CD4-positive, alpha-beta T cell treated with Interleukin-4 for 4 hours (primary cell): Measurements from ENCODE around the gene LMAN1L.

Experiments
- DNase-seq: peaks from one replicate; pipeline ENCODE4 v3.0.0-alpha.2; 2020

LMAN1L gene

DNA sequence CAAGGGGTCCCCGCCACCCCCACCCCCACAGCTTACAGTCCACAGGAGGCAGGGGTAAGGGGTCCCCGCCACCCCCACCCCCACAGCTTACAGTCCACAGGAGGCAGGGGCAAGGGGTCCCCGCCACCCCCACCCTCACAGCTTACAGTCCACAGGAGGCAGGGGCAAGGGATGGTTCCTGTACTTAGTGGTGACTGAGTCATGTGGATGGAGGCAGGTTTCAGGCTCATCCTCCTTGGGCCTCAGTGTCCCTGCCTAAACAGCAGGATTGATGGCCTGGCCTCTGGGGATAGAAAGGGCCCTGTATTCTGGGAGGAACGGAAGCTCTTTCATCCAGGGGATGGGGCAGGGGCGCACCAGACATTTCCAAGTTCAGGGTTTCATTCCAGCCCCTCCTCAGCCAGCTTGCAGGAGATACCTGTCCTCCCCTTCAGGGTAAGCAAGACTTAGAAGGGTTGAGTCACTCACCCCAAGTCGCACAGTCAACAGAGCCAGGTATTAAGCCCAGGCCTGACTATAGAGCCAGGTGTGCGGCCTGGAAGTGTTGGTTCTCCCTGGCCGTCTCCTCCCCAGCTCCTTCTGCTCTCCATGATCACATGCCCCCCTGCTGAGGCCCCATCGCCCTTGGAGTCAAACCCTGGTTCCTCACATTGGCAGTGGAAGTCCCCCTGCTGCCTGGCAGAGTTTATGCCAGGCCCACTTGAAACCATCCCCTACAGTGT is 18.2 kb upstream of the LMAN1L start:
- no peak for DNase-seq

DNA sequence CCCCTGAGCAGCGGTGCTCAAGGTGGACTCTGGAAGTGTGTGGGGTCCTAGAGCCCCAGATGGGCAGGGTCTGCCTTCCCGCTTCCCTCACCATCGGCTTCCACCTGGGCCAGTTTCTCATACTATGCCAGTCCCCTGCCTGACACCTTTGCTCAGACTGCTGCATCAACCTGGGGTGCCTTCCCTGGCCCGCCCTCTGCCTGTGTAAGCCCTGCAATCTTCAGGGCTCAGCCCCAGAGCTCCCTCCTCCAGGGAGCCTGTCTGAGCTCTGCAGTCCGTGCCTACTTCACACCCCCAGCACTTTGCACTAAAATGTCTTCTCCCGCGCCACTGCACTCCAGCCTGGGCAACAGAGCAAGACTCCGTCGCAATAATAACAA is 17.7 kb upstream of the LMAN1L start:
- no peak for DNase-seq

DNA sequence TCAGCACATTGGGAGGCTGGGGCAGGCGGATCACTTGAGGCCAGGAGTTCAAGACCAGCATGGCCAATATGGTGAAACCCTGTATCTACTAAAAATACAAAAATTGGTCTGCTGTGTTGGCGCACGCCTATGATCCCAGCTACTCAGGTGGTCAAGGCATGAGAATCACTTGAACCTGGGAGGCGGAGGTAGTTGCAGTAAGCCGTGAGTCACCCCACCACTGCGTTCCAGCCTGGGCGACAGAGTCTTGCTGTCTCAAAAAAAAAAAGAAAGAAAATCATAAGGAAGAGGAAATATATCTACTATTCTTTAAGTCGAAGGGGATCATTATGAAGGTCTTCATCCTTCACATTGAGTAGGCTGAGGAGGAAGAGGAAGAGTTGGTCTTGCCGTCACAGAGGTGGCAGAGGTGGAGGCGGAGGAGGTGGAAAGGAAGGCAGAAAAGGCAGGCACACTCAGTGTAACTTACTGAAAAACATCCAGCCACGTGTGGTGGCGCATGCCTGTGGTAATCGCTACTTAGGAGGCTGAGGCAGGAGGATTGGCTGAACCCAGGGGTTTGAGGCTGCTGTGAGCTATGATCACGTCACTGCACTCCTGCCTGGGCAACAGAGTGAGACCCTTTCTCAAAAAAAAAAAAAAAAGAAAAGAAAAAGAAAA is 16.5 kb upstream of the LMAN1L start:
- DNase-seq: no peak

DNA sequence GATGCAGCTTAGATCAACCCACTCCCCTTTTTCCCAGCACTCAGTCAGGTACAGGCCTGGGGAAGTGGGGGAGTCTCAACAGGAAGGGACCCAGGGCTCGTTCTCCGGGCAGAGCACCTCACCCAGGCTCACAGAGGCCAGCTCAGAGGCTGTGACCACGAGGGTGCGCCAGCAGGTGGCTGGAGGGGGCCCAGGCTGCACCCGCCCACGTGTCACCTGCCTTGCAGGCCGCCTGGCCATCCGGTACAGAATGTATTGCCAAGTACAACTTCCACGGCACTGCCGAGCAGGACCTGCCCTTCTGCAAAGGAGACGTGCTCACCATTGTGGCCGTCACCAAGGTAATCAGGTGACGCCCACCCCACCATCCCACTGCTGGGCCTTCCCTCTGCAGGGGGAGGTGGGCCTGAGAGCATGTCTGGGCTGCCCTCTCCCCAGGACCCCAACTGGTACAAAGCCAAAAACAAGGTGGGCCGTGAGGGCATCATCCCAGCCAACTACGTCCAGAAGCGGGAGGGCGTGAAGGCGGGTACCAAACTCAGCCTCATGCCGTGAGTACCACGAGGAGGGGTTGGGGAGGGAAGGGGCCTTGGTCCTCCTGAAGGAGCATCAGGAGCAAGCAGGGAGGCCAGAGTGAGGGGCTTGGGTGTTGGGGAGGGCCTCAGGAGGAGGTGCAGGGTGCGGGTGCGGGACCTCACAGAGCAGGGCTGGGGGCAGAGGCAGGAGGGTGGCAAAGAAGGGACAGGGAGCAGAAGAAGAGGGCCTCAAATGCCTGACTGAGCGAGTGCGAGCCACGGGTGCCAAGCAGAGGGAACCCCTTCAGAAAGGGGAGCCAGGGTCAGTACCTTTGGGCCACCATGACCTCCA is 14.0 kb upstream of the LMAN1L start:
- DNase-seq: no peak

DNA sequence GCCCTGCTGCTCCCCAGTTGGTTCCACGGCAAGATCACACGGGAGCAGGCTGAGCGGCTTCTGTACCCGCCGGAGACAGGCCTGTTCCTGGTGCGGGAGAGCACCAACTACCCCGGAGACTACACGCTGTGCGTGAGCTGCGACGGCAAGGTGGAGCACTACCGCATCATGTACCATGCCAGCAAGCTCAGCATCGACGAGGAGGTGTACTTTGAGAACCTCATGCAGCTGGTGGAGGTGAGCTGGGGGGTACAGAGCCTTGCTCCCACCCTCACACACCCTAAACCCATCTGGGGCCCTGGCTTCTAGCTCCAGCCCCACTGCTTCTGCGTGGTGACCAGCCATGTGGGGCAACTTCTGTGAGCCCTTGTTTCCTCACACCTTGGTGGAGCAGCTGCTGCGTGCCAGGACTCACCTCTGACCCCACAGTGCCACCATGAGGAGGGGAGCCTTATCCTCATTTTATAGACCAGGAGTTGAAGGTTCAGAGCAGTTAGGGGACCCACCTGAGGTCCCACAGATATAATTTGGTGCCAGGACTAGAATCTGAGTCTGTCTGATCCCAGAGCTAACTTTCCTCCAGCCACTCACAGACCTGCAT is 13.3 kb upstream of the LMAN1L start:
- no peak for DNase-seq

DNA sequence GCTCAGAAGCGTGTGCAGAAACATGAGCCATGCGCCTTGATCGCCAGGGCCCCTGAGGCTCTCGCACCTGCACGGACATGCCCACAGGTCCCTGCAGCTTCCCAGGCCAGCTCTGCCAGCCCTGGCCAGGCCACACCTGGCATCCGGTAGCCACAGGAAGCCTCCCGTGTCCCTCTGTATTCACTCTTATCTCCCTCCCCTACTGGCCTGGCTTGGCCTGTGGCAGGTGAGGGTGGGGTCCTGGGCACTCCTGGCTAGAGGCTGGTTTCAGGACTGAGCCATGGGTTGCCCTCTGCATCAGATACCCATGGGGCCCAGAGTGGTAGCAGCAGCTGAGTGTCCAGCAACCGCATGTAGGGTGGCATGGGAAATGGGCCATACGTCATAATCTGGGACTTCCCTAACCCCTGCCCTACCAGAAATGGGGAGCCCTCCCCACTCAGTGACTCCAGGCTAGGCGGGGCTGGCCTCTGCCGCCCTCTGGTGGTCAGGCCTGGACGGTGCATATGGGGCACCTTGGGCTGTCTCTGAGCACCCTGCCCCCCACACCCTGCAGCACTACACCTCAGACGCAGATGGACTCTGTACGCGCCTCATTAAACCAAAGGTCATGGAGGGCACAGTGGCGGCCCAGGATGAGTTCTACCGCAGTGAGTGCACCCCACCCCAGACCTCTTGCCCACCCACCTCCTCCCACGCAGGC is 12.6 kb upstream of the LMAN1L start:
- DNase-seq: peak; percentile 86

DNA sequence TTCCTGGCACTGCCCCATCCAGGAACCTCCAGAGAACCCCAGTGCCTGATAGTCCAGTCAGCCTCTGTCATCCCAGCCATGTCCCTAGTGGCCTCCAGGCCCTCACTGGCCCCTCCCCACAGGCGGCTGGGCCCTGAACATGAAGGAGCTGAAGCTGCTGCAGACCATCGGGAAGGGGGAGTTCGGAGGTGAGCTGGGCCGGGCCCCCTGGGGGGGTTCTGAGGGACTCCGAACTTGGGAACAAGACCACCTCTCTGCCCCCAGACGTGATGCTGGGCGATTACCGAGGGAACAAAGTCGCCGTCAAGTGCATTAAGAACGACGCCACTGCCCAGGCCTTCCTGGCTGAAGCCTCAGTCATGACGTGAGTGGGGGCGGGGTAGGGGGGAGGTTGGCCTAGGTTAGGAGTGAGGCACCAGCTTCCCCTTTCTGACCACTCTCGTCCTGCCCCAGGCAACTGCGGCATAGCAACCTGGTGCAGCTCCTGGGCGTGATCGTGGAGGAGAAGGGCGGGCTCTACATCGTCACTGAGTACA is 12.0 kb upstream of the LMAN1L start:
- no peak for DNase-seq

DNA sequence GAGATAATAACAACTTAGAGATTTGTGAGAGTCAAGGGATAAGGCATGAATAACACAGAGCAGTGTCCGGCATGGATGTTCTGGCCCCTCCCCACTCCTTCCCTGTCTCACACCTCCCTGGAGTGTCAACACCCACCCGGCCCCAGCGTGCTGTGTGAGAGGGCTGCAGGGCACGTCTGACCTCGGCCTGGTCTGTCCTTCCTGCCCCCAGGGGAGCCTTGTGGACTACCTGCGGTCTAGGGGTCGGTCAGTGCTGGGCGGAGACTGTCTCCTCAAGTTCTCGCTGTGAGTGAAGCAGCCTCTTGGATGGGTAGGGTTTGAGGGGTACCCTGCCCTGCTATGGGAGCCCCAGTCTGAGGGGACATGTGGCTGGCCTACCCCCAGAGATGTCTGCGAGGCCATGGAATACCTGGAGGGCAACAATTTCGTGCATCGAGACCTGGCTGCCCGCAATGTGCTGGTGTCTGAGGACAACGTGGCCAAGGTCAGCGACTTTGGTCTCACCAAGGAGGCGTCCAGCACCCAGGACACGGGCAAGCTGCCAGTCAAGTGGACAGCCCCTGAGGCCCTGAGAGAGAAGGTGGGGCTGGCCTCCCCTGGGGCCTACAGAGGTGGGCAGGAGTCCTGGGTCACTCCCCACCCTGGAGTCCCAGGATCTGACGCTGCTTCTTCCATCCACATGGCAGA is 11.2 kb upstream of the LMAN1L start:
- no peak for DNase-seq

DNA sequence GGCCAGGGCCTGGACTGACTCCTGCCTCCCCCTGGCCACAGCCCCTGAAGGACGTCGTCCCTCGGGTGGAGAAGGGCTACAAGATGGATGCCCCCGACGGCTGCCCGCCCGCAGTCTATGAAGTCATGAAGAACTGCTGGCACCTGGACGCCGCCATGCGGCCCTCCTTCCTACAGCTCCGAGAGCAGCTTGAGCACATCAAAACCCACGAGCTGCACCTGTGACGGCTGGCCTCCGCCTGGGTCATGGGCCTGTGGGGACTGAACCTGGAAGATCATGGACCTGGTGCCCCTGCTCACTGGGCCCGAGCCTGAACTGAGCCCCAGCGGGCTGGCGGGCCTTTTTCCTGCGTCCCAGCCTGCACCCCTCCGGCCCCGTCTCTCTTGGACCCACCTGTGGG is 10.3 kb upstream of the LMAN1L start:
- no peak for DNase-seq

DNA sequence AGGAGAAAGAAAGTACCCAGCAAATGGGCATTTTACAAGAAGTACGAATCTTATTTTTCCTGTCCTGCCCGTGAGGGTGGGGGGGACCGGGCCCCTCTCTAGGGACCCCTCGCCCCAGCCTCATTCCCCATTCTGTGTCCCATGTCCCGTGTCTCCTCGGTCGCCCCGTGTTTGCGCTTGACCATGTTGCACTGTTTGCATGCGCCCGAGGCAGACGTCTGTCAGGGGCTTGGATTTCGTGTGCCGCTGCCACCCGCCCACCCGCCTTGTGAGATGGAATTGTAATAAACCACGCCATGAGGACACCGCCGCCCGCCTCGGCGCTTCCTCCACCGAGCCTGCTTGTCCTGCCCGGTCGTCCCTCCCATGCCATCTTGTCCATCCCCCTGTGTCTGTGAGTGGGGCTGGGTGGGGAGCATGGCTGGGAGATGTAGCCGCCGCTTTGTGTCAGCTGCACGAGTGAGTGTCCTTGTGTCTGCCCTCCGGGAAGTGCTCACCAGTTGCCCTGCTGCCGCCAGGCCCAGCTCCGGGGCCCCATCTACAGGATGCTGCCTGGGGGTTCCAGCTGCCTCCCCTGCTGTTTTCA is 9.7 kb upstream of the LMAN1L start:
- no peak for DNase-seq

DNA sequence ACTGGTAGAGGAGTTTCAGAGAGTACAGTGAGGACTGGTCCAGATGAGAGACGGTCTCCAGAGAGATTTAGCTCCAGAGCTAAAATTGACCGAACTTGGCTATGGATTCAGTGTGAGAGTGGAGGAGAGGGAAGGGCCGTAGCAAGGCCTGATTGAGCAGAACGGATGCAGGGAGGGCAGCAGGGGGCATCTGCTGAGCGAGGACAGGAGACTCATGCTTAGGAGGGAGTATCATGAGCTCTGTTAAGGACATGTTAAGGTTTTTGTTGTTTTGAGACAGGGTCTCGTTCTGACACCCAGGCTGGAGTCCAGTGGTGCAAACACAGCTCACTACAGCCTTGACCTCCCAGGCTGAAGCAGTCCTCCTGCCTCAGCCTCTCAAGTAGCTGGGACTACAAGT is 7.7 kb upstream of the LMAN1L start:
- DNase-seq: no peak

DNA sequence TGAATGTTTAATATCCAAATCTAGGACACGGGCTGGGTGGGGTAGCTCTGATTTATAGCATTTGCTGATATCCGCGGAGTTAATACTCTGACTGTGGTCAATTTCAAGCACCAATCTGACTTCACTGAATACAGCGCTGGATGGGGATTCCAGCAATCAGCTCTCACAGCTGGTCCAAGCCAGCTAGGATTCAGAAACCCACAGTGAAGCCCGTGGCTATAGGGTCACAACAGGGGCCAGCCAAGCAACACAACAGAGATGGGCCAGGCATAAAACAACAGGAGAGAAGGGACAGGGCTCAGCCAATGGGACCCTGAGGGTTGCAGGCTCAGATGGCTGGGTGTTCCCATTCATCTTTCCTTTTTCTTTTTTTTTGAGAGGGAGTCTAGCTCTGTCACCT is 5.4 kb upstream of the LMAN1L start:
- no peak for DNase-seq

DNA sequence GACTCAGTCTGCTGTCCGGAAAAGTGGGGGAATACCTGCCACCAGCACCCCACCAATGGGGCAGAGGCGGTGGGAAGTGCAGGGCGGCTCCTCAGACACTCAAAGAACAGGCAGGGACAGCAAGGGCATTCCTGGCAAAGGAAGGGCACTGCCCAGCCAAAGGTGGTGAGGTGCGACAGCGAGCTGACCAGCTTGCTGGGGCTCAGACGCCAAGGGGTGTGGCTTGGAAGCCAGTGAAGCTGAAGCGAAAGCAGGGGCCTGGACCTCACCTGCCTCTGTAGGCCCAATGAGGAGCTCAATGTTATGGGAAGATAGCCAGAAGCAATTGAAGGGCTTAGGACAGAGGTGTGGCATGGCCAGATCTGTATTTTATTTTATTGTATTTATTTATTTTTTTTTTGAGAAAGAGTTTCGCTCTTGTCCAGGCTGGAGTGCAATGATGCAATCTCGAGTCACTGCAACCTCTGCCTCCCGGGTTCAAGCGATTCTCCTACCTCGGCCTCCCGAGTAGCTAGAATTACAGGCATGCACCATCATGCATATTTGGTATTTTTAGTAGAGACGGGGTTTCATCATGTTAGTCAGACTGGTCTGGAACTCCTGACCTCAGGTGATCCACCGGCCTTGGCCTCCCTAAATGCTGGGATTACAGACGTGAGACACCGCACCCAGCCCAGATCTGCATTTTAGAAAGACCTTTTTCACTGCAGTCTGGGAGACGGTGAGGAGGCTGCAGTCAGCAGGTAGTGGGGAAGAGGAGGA is 4.4 kb upstream of the LMAN1L start:
- DNase-seq: no peak

DNA sequence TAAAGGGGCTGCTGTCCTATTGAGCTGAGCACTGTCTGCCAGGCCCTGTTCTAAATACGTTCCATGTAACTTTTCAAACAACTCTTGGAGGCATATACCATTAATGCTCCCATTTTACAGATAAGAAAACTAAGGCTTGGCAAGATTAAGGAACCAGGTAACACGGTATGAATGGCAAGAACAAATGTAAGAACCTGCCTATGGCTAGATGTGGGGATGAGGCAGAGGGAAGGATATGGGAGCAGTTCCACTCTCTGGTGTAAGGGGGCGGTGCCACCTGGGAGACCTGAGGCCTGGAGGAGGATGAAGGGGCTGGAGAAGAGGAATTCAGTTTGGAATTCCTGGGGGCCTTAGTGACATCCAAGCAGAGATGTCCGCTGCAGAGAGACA is 3.8 kb upstream of the LMAN1L start:
- no peak for DNase-seq

DNA sequence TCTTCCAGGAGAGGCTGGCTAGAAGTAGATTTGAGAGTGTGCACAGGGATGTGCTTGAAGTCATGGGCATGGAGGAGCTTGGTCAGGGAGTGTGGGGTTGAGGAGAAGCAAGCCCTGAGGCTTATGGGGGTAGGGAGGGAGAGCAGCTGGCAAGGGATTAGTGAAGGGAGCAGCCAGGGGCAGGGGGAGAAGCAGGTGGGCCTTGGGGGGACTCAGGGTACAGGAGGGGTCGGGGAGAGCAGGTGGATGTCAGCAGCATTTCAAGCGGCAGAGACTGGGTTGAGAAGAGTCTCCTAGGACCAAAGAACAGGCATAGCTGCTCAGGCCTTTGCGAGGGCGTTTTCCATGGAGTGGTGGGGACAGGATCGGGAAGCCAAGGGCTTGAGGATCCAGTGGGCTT is 3.4 kb upstream of the LMAN1L start:
- DNase-seq: no peak

DNA sequence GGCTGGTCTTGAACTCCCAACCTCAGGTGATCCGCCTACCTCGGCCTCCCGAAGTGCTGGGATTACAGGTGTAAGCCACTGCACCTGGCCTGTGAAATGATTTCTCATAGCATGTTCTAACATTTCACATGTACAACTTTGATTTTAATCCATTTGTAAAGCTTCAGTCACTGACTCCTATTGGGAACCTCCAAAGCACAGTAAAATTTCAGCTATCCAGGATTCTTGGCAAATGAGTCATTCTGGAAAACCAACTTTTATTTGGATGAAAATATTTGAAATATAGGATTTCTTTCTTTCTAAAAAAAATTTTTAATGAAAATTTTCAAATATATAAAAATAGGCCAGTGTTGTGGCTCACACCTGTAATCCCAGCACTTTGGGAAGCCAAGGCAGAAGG is 2.7 kb upstream of the LMAN1L start:
- no peak for DNase-seq

DNA sequence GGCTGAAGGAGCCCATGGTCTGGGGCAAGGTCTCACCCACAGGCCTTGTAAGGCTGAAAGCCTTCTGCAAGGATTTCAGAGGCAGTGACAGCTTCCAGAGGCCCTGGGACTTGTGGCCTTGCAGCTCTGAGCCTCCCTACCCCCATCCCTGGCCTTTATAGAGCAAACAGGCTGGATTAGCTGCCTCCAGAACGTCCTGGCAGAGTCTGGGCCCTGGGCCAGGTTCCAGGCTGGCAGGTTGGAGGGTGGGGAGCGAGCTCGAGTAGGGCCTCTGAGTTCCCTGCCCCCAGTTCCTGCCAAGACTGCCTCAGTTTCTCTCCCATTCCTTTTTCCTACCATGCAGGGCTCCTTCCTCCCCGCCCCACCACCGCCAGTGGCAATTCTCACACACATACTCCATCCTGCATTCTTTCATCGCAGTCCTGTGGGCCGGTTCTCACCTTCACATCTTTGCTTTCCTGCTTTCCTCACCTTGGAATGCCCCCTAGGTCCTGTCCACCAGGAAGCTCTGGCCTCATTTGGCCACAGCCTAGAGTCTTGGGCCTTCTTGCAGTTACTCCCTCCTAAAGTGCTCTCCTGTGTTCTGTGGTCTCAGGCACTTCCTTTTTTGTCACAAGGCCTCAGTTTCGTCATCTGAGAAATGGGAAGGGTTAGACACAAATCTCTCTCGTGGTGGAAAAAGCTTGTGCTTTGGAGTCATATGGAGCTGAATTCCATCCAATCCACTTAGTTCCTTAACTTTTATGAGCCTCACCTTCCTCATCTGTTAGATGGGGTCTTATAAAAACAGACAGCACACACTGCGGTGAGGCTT is 2.7 kb downstream of the LMAN1L start:
- no peak for DNase-seq

DNA sequence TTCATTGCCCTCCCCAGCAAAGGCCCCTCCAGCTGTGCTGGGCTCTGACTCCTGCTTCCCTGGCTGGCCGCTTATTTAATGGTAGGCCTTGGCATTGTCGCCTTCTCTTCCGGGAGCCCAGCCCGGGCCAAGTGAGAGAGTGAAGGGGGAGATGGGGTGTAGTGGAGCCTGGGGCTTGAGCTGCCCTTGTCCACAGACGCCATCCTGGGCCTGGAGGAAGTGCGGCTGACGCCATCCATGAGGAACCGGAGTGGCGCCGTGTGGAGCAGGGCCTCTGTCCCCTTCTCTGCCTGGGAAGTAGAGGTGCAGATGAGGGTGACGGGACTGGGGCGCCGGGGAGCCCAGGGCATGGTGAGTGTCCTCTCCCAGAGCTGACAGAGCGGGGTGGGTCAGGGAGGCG is 3.3 kb downstream of the LMAN1L start:
- DNase-seq: no peak

DNA sequence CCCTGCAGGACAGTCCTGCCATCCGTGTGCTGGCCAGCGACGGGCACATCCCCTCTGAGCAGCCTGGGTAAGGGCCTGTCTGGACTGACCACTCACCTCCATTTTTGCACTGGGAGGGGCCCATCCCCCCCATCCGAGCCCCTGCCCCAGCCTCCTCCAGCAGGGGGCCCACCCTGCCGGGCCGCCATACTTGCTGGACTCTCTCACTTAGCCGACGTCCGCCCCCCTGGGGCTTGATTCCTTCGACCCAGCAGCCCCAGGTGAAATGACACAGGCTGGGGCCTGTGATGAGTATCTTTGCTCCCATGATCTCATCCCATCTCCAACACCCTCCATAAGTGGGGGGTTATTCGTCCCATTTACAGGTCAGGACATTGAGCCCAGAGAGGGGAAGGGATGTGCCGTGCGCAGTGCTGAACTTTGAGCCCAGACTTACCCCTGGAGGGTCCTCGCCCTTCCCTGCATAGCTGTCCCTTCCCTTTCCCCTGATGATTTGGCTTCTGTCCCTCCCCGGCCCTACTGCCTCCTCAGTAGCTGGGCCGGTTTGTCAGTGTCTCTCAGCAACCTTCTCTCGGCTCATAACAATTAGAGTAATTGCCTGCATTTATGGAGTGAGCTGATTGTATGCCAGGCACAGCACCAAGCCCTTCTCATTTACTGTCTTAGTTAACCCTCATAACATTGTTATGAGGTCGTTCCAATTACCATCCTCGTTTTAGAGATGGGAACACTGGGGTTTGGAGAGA is 4.2 kb downstream of the LMAN1L start:
- DNase-seq: no peak
